GM12878 (cell line): ENCODE measurements around the gene GRAMD1B.

Experiments
- BACH1 ChIP-seq: fragments of 450-650 bp; IDR thresholded peaks from 2 replicates; pipeline ENCODE4 v1.6.1; 2017; ENCODE audit warnings: mild to moderate bottlenecking, borderline replicate concordance
- CREB1 ChIP-seq: IDR thresholded peaks from 2 replicates; pipeline ENCODE4 v1.6.1; 2012; ENCODE audit warnings: low read depth, mild to moderate bottlenecking, inconsistent platforms
- EP300 ChIP-seq, 2 experiments: fragments of 150-350 bp in 1 of 2; IDR thresholded peaks; 2 replicates each; pipeline ENCODE4 v1.6.1; 2011 to 2012; ENCODE audit warnings: low read depth in 2 of 2, low read length in 2 of 2, borderline replicate concordance in 1 of 2, improper control_type of control experiment in 1 of 2, inconsistent platforms in 1 of 2; ENCODE audit not compliant: control insufficient read depth in 1 of 2
- ETV6 ChIP-seq, 2 experiments: fragments of 450-650 bp in 1 of 2; IDR thresholded peaks in 1 of 2; conservative IDR thresholded peaks in 1 of 2; 2 replicates each; pipeline ENCODE4 v1.6.1; 2014; ENCODE audit warnings: antibody characterized with exemption in 1 of 2, borderline replicate concordance in 1 of 2, low read depth in 1 of 2, mild to moderate bottlenecking in 1 of 2, moderate library complexity in 1 of 2
- NFYB ChIP-seq: IDR thresholded peaks from 2 replicates; pipeline ENCODE4 v1.6.1; 2011; ENCODE audit warnings: low read depth, mild to moderate bottlenecking, low read length, improper control_type of control experiment, moderate library complexity; ENCODE audit not compliant: insufficient read depth
- POLR2A ChIP-seq: IDR thresholded peaks from 2 replicates; pipeline ENCODE4 v1.6.1; 2011; ENCODE audit warnings: low read depth, mild to moderate bottlenecking, low read length
- POLR2AphosphoS2 ChIP-seq: IDR thresholded peaks from 2 replicates; pipeline ENCODE4 v1.6.1; 2011; ENCODE audit warnings: low read depth, mild to moderate bottlenecking, low read length, improper control_type of control experiment, moderate library complexity
- SP1 ChIP-seq: IDR thresholded peaks from one replicate; pipeline ENCODE4 v1.6.1; 2011; ENCODE audit warnings: low read depth, low read length
- TF ChIP-seq, protein P1 (sequence below), 3 experiments: IDR thresholded peaks in 2 of 3; conservative IDR thresholded peaks in 1 of 3; 2 replicates each; pipeline ENCODE4 v1.5.1; 2011; ENCODE audit warnings: low read depth in 3 of 3, low read length in 3 of 3, mild to moderate bottlenecking in 3 of 3, control low read depth in 2 of 3, moderate library complexity in 2 of 3, inconsistent platforms in 1 of 3, mixed read lengths in 1 of 3; ENCODE audit not compliant: control insufficient read depth in 2 of 3, insufficient read depth in 1 of 3; ENCODE audit errors: extremely low read depth in 1 of 3
- TF ChIP-seq, protein P2 (sequence below): IDR thresholded peaks from 2 replicates; pipeline ENCODE4 v1.6.1; 2012; ENCODE audit warnings: low read depth, low read length, improper control_type of control experiment
- TF ChIP-seq, protein P3 (sequence below): IDR thresholded peaks from 2 replicates; pipeline ENCODE4 v1.6.1; 2011; ENCODE audit warnings: low read depth, mild to moderate bottlenecking, low read length, moderate library complexity, borderline replicate concordance; ENCODE audit errors: extremely low read depth

DNA sequence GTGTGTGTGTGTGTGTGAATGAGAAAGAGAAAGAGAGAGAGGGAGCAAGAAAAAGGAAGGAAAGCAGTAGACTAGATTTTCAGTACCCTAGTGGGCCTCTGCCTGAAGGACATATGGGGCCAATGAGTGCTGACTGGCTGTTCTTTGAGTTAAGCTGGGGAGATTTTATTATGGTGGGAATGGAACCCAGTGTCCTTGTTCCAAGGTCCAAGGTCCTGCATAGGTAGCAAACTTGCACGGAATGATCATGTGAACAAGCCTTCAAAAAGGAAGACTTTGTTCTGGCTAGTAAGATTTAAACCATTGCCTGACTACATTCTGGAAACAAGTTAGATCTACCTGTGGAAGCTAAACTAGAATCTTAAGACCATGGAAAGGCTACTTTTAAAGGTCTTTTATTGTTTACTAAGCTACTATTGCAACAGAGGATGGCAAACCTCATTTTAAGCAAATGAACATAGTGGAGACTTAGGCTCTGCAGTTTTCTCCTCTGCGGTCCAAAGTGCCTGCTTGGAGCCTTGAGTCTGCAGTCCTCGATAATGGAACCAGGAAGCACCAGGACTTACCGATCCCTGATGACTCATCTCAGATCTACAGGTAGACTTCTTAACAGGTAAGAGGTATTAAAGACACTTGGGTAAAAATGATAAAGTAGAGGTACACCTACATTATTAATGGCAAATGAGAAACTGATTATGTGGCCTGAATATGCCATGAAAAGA is 10.2 kb upstream of the GRAMD1B start:
- no peak for TF ChIP-seq SP1
- TF ChIP-seq POLR2A: no peak
- TF ChIP-seq CREB1: no peak
- TF ChIP-seq, protein P1, sequence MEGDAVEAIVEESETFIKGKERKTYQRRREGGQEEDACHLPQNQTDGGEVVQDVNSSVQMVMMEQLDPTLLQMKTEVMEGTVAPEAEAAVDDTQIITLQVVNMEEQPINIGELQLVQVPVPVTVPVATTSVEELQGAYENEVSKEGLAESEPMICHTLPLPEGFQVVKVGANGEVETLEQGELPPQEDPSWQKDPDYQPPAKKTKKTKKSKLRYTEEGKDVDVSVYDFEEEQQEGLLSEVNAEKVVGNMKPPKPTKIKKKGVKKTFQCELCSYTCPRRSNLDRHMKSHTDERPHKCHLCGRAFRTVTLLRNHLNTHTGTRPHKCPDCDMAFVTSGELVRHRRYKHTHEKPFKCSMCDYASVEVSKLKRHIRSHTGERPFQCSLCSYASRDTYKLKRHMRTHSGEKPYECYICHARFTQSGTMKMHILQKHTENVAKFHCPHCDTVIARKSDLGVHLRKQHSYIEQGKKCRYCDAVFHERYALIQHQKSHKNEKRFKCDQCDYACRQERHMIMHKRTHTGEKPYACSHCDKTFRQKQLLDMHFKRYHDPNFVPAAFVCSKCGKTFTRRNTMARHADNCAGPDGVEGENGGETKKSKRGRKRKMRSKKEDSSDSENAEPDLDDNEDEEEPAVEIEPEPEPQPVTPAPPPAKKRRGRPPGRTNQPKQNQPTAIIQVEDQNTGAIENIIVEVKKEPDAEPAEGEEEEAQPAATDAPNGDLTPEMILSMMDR (IDR thresholded peaks at IDR 0.05 in 2 of 3, conservative IDR thresholded peaks at IDR 0.05 in 1 of 3; ENCODE audit: control insufficient read depth in 2 of 3, extremely low read depth in 1 of 3, insufficient read depth in 1 of 3, low read depth in 3 of 3, low read length in 3 of 3): no peak
- TF ChIP-seq, protein P2, sequence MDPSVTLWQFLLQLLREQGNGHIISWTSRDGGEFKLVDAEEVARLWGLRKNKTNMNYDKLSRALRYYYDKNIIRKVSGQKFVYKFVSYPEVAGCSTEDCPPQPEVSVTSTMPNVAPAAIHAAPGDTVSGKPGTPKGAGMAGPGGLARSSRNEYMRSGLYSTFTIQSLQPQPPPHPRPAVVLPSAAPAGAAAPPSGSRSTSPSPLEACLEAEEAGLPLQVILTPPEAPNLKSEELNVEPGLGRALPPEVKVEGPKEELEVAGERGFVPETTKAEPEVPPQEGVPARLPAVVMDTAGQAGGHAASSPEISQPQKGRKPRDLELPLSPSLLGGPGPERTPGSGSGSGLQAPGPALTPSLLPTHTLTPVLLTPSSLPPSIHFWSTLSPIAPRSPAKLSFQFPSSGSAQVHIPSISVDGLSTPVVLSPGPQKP: no peak
- no peak for TF ChIP-seq NFYB
- TF ChIP-seq, protein P3, sequence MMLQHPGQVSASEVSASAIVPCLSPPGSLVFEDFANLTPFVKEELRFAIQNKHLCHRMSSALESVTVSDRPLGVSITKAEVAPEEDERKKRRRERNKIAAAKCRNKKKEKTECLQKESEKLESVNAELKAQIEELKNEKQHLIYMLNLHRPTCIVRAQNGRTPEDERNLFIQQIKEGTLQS: no peak
- no peak for TF ChIP-seq BACH1
- TF ChIP-seq POLR2AphosphoS2: no peak
- TF ChIP-seq ETV6 (conservative IDR thresholded peaks at IDR 0.05 in 1 of 2, IDR thresholded peaks at IDR 0.05 in 1 of 2; ENCODE audit: borderline replicate concordance in 1 of 2, low read depth in 1 of 2): no peak
- TF ChIP-seq EP300 (IDR thresholded peaks at IDR 0.05; ENCODE audit: borderline replicate concordance in 1 of 2, control insufficient read depth in 1 of 2, low read depth in 2 of 2, low read length in 2 of 2): no peak
